ENCODE measurements around the gene CYP4A22. TPM values are rescaled to one million over a fixed set of nuclear protein-coding genes. Genes with fewer than 3 reads are reported as not detected.

Gene CYP4A22
- total and polyA plus RNA-seq, 9 of the 15 experiments (the other 6 are each of a cell fraction or from before 2014, with no cell fraction given): 0.07 TPM; not detected in 8

- CTCF ChIA-PET (ENCODE audit: low intra/inter-chr PET ratio): interaction anchor here (1.2 kb wide), 1 partner anchor 62 kb away, joined by 3 read pairs; no protein-coding TSS in a partner anchor
- in situ Hi-C loops (cut with MboI) (no loop called here), intact Hi-C loops (cut with micrococcal nuclease) (no loop called here)
- Histone ChIP-seq H3K9me3 (replicated peaks; ENCODE audit: control insufficient read depth, insufficient read depth, low read depth, low read length) (no peaks in the 10 kb centered on the region), H3K4me1 (replicated peaks in 1 of 2; ENCODE audit: control insufficient read depth in 2 of 2, insufficient read depth in 2 of 2, low read length in 2 of 2) (peaks cover 17 to 18% of the 10 kb centered on the region in 2 experiments; a peak in 4 of 5 replicates), H3K9me1 (ENCODE audit: control insufficient read depth, insufficient read depth, low read length) (no peaks in the 10 kb centered on the region), H3K36me3 (ENCODE audit: control insufficient read depth, insufficient read depth, low read length) (no peaks in the 10 kb centered on the region), H3K79me2 (ENCODE audit: control insufficient read depth, insufficient read depth, low read length) (no peaks in the 10 kb centered on the region), H3K27ac (ENCODE audit: extremely low read depth, low read depth, low read length) (no peak overlapping the region), H3K9ac (ENCODE audit: insufficient read depth in 1 of 2, low read depth in 2 of 2, low read length in 2 of 2) (peak overlapping the region in 1 of 2 experiments; percentile 62; a peak in 1 of 4 replicates), H3K27me3 (ENCODE audit: control insufficient read depth in 2 of 2, insufficient read depth in 2 of 2, low read length in 2 of 2) (no peaks in the 10 kb centered on the region), H2AFZ (ENCODE audit: low read depth, low read length) (no peak overlapping the region), H3K4me3 (no peak overlapping the region), H3K4me2 (ENCODE audit: insufficient read depth, low read length) (no peak overlapping the region), H4K20me1 (replicated peaks; ENCODE audit: control insufficient read depth, insufficient read depth, low read length) (no peaks in the 10 kb centered on the region)
- ATAC-seq (peak; percentile 23; the same call in 2 of the 3 replicates), FAIRE-seq (no peak), DNase-seq (ENCODE audit: extremely low read depth in 1 of 4, low spot score in 3 of 4) (no peak)
- POLR2A ChIA-PET: interaction anchor here (0.6 to 3.8 kb wide), 3 partner anchors 9 to 192 kb away, joined by 3 to 39 read pairs (median 3); no protein-coding TSS in a partner anchor
- no TSS peak for BruUV-seq (replicated peaks)
- WGBS (ENCODE audit: insufficient coverage, low coverage, missing lambda C conversion rate): 60% methylated on average over 4 of the region's 4 CpGs
- TF ChIP-seq SMARCA5 (IDR thresholded peaks at IDR 0.05) (0 out of 2 replicates have a peak, but pooled peaks have one; percentile 21), ZNF174 (CRISPR knock-in tag; IDR thresholded peaks at IDR 0.05) (no peak), ZNF184 (CRISPR knock-in tag; IDR thresholded peaks at IDR 0.05) (peak; percentile 91)
These were observed 61.0 kb downstream of the CYP4A22 start for GRCh38 chr1:47198214-47198613.

Other genes with a start within 250 kb of the CYP4A22 start
- gene CYP4A11, start 196.0 kb upstream of the CYP4A22 start, total RNA-seq (2014; rRNA removed): not detected in 2 replicates
- not detected in 2 replicates for gene CYP4A11, start 196.0 kb upstream of the CYP4A22 start, total RNA-seq (2014; rRNA removed; fragmentation: Illumina TruSeq; extraction: Trizol)
- gene CYP4A11, start 196.0 kb upstream of the CYP4A22 start, total RNA-seq (2015; rRNA removed; fragmentation: Illumina TruSeq; extraction: Trizol): not detected in 2 replicates
- gene CYP4A11, start 196.0 kb upstream of the CYP4A22 start, total RNA-seq (2021): 0.42 TPM in 1 of 2 replicates, not detected in the other
- not detected in 2 replicates for gene CYP4A11, start 196.0 kb upstream of the CYP4A22 start, polyA plus RNA-seq (2011; rRNA removed)
- gene CYP4A11, start 196.0 kb upstream of the CYP4A22 start, polyA plus RNA-seq (2014; fragmentation: Illumina TruSeq; extraction: Trizol): not detected in 2 replicates
- not detected for gene CYP4A11, start 196.0 kb upstream of the CYP4A22 start, polyA plus RNA-seq (2014; fragmentation: Nextera tagmentation; extraction: Ambion mirVana)
- not detected in 2 replicates for gene CYP4A11, start 196.0 kb upstream of the CYP4A22 start, polyA plus RNA-seq (2014; rRNA removed)
- gene CYP4X1, start 113.8 kb upstream of the CYP4A22 start, total RNA-seq (2014; rRNA removed): not detected in 2 replicates
- not detected in 2 replicates for gene CYP4X1, start 113.8 kb upstream of the CYP4A22 start, total RNA-seq (2014; rRNA removed; fragmentation: Illumina TruSeq; extraction: Trizol)
- not detected in 2 replicates for gene CYP4X1, start 113.8 kb upstream of the CYP4A22 start, total RNA-seq (2015; rRNA removed; fragmentation: Illumina TruSeq; extraction: Trizol)
- gene CYP4X1, start 113.8 kb upstream of the CYP4A22 start, total RNA-seq (2021): not detected in 2 replicates
- 0.06 TPM in 1 of 2 replicates, not detected in the other for gene CYP4X1, start 113.8 kb upstream of the CYP4A22 start, polyA plus RNA-seq (2011; rRNA removed)
- not detected in 2 replicates for gene CYP4X1, start 113.8 kb upstream of the CYP4A22 start, polyA plus RNA-seq (2014; fragmentation: Illumina TruSeq; extraction: Trizol)
- gene CYP4X1, start 113.8 kb upstream of the CYP4A22 start, polyA plus RNA-seq (2014; fragmentation: Nextera tagmentation; extraction: Ambion mirVana): under 1 TPM; 0.03 to 0.17 TPM
- gene CYP4X1, start 113.8 kb upstream of the CYP4A22 start, polyA plus RNA-seq (2014; rRNA removed): not detected in 2 replicates
- gene CYP4Z1, start 70.2 kb upstream of the CYP4A22 start, total RNA-seq (2014; rRNA removed): not detected in 2 replicates
- not detected in 2 replicates for gene CYP4Z1, start 70.2 kb upstream of the CYP4A22 start, total RNA-seq (2014; rRNA removed; fragmentation: Illumina TruSeq; extraction: Trizol)
- not detected in 2 replicates for gene CYP4Z1, start 70.2 kb upstream of the CYP4A22 start, total RNA-seq (2015; rRNA removed; fragmentation: Illumina TruSeq; extraction: Trizol)
- not detected in 2 replicates for gene CYP4Z1, start 70.2 kb upstream of the CYP4A22 start, total RNA-seq (2021)
- not detected in 2 replicates for gene CYP4Z1, start 70.2 kb upstream of the CYP4A22 start, polyA plus RNA-seq (2011; rRNA removed)
- gene CYP4Z1, start 70.2 kb upstream of the CYP4A22 start, polyA plus RNA-seq (2014; fragmentation: Illumina TruSeq; extraction: Trizol): not detected in 2 replicates
- gene CYP4Z1, start 70.2 kb upstream of the CYP4A22 start, polyA plus RNA-seq (2014; fragmentation: Nextera tagmentation; extraction: Ambion mirVana): not detected
- gene CYP4Z1, start 70.2 kb upstream of the CYP4A22 start, polyA plus RNA-seq (2014; rRNA removed): not detected in 2 replicates
- 0.33 and 0.59 TPM in 2 replicates for gene PDZK1IP1, start 52.6 kb downstream of the CYP4A22 start, total RNA-seq (2014; rRNA removed)
- gene PDZK1IP1, start 52.6 kb downstream of the CYP4A22 start, total RNA-seq (2014; rRNA removed; fragmentation: Illumina TruSeq; extraction: Trizol): not detected in 2 replicates
- gene PDZK1IP1, start 52.6 kb downstream of the CYP4A22 start, total RNA-seq (2015; rRNA removed; fragmentation: Illumina TruSeq; extraction: Trizol): not detected in 2 replicates
- 0.33 and 0.49 TPM in 2 replicates for gene PDZK1IP1, start 52.6 kb downstream of the CYP4A22 start, total RNA-seq (2021)
- 0.17 and 0.64 TPM in 2 replicates for gene PDZK1IP1, start 52.6 kb downstream of the CYP4A22 start, polyA plus RNA-seq (2011; rRNA removed)
- 0.32 and 0.68 TPM in 2 replicates for gene PDZK1IP1, start 52.6 kb downstream of the CYP4A22 start, polyA plus RNA-seq (2014; fragmentation: Illumina TruSeq; extraction: Trizol)
- under 1 TPM; 0.45 to 0.55 TPM for gene PDZK1IP1, start 52.6 kb downstream of the CYP4A22 start, polyA plus RNA-seq (2014; fragmentation: Nextera tagmentation; extraction: Ambion mirVana)
- 0.32 and 0.53 TPM in 2 replicates for gene PDZK1IP1, start 52.6 kb downstream of the CYP4A22 start, polyA plus RNA-seq (2014; rRNA removed)
- 59.7 and 103 TPM in 2 replicates for gene TAL1, start 94.8 kb downstream of the CYP4A22 start, total RNA-seq (2014; rRNA removed)
- 67.6 and 79.8 TPM in 2 replicates for gene TAL1, start 94.8 kb downstream of the CYP4A22 start, total RNA-seq (2014; rRNA removed; fragmentation: Illumina TruSeq; extraction: Trizol)
- gene TAL1, start 94.8 kb downstream of the CYP4A22 start, total RNA-seq (2015; rRNA removed; fragmentation: Illumina TruSeq; extraction: Trizol): 63.5 and 68.1 TPM in 2 replicates
- gene TAL1, start 94.8 kb downstream of the CYP4A22 start, total RNA-seq (2021): 76.5 and 81.3 TPM in 2 replicates
- gene TAL1, start 94.8 kb downstream of the CYP4A22 start, polyA plus RNA-seq (2011; rRNA removed): 51.1 and 53.3 TPM in 2 replicates
- gene TAL1, start 94.8 kb downstream of the CYP4A22 start, polyA plus RNA-seq (2014; fragmentation: Illumina TruSeq; extraction: Trizol): 72.3 and 106 TPM in 2 replicates
- gene TAL1, start 94.8 kb downstream of the CYP4A22 start, polyA plus RNA-seq (2014; fragmentation: Nextera tagmentation; extraction: Ambion mirVana): 10 to 100 TPM; 18.5 to 22.9 TPM
- 42.7 and 49.5 TPM in 2 replicates for gene TAL1, start 94.8 kb downstream of the CYP4A22 start, polyA plus RNA-seq (2014; rRNA removed)
- gene STIL, start 176.7 kb downstream of the CYP4A22 start, total RNA-seq (2014; rRNA removed): 28.8 and 35.7 TPM in 2 replicates
- gene STIL, start 176.7 kb downstream of the CYP4A22 start, total RNA-seq (2014; rRNA removed; fragmentation: Illumina TruSeq; extraction: Trizol): 56.8 and 67.8 TPM in 2 replicates
- gene STIL, start 176.7 kb downstream of the CYP4A22 start, total RNA-seq (2015; rRNA removed; fragmentation: Illumina TruSeq; extraction: Trizol): 49.7 and 52.0 TPM in 2 replicates
- gene STIL, start 176.7 kb downstream of the CYP4A22 start, total RNA-seq (2021): 39.6 and 41.1 TPM in 2 replicates
- gene STIL, start 176.7 kb downstream of the CYP4A22 start, polyA plus RNA-seq (2011; rRNA removed): 75.0 and 77.4 TPM in 2 replicates
- gene STIL, start 176.7 kb downstream of the CYP4A22 start, polyA plus RNA-seq (2014; fragmentation: Illumina TruSeq; extraction: Trizol): 43.4 and 48.1 TPM in 2 replicates
- 10 to 100 TPM; 10.5 to 17.5 TPM for gene STIL, start 176.7 kb downstream of the CYP4A22 start, polyA plus RNA-seq (2014; fragmentation: Nextera tagmentation; extraction: Ambion mirVana)
- 31.3 and 33.8 TPM in 2 replicates for gene STIL, start 176.7 kb downstream of the CYP4A22 start, polyA plus RNA-seq (2014; rRNA removed)
- gene CMPK1, start 196.3 kb downstream of the CYP4A22 start, total RNA-seq (2014; rRNA removed): 107 TPM in 2 replicates
- gene CMPK1, start 196.3 kb downstream of the CYP4A22 start, total RNA-seq (2014; rRNA removed; fragmentation: Illumina TruSeq; extraction: Trizol): 197 and 229 TPM in 2 replicates
- gene CMPK1, start 196.3 kb downstream of the CYP4A22 start, total RNA-seq (2015; rRNA removed; fragmentation: Illumina TruSeq; extraction: Trizol): 175 and 194 TPM in 2 replicates
- gene CMPK1, start 196.3 kb downstream of the CYP4A22 start, total RNA-seq (2021): 164 and 165 TPM in 2 replicates
- gene CMPK1, start 196.3 kb downstream of the CYP4A22 start, polyA plus RNA-seq (2011; rRNA removed): 70.2 and 89.2 TPM in 2 replicates
- gene CMPK1, start 196.3 kb downstream of the CYP4A22 start, polyA plus RNA-seq (2014; fragmentation: Illumina TruSeq; extraction: Trizol): 169 and 179 TPM in 2 replicates
- gene CMPK1, start 196.3 kb downstream of the CYP4A22 start, polyA plus RNA-seq (2014; fragmentation: Nextera tagmentation; extraction: Ambion mirVana): 10 to 100 TPM; 54.5 to 67.3 TPM
- gene CMPK1, start 196.3 kb downstream of the CYP4A22 start, polyA plus RNA-seq (2014; rRNA removed): 116 and 126 TPM in 2 replicates

Measured in K562 (cell line).